Measurements from ENCODE around the gene CDC42BPB.

CDC42BPB gene

GRCh38 chr14:103015426-103015825 lies 41.9 kb downstream of the CDC42BPB start:
- no peak for DNase-seq

GRCh38 chr14:103014466-103015228 lies 42.7 kb downstream of the CDC42BPB start:
- no peak for DNase-seq

GRCh38 chr14:103013028-103013427 lies 44.3 kb downstream of the CDC42BPB start:
- no peak for DNase-seq

- no peak for DNase-seq
Measured at GRCh38 chr14:103009559-103009958, 47.8 kb downstream of the CDC42BPB start.

- DNase-seq = no peak
Measured at GRCh38 chr14:103008768-103009357, 48.5 kb downstream of the CDC42BPB start.

- no peak for DNase-seq
Measured at GRCh38 chr14:103008126-103008525, 49.2 kb downstream of the CDC42BPB start.

- no peak for DNase-seq
Measured at GRCh38 chr14:103007555-103007954, 49.8 kb downstream of the CDC42BPB start.

GRCh38 chr14:103006991-103007520 lies 50.3 kb downstream of the CDC42BPB start:
- DNase-seq = no peak

GRCh38 chr14:103006106-103006505 lies 51.2 kb downstream of the CDC42BPB start:
- DNase-seq = no peak

- no peak for DNase-seq
Measured at GRCh38 chr14:103003850-103004249, 53.5 kb downstream of the CDC42BPB start.

GRCh38 chr14:103003351-103003615 lies 54.1 kb downstream of the CDC42BPB start:
- no peak for DNase-seq

GRCh38 chr14:103002578-103003350 lies 54.6 kb downstream of the CDC42BPB start:
- DNase-seq = no peak

GRCh38 chr14:103001651-103002396 lies 55.5 kb downstream of the CDC42BPB start:
- no peak for DNase-seq

GRCh38 chr14:103001226-103001625 lies 56.1 kb downstream of the CDC42BPB start:
- no peak for DNase-seq

GRCh38 chr14:103000291-103000921 lies 56.9 kb downstream of the CDC42BPB start:
- no peak for DNase-seq

- no peak for DNase-seq
Measured at GRCh38 chr14:102999227-102999895, 58.0 kb downstream of the CDC42BPB start.

GRCh38 chr14:102998393-102998792 lies 59.0 kb downstream of the CDC42BPB start:
- no peak for DNase-seq

- no peak for DNase-seq
Measured at GRCh38 chr14:102996941-102997340, 60.4 kb downstream of the CDC42BPB start.

GRCh38 chr14:102994689-102995088 lies 62.7 kb downstream of the CDC42BPB start:
- no peak for DNase-seq

GRCh38 chr14:102993523-102993922 lies 63.8 kb downstream of the CDC42BPB start:
- no peak for DNase-seq

- no peak for DNase-seq
Measured at GRCh38 chr14:102991376-102991775, 66.0 kb downstream of the CDC42BPB start.

- DNase-seq = no peak
Measured at GRCh38 chr14:102988054-102988453, 69.3 kb downstream of the CDC42BPB start.

Measured in CD4-positive, alpha-beta T cell treated with Interleukin-21 for 1 hour (primary cell).